Spinal cord (tissue), 10 donors: ENCODE results near the gene ERC2. TPM values are rescaled to one million over a fixed set of nuclear protein-coding genes. Genes with fewer than 3 reads are reported as not detected.

ENCODE experiments used
- DNase-seq, 6 donors: peaks; one replicate each; pipeline versions ENCODE4 v3.0.0 to v3.0.0-alpha.2; 2013 to 2015; ENCODE audit warnings: low spot score in 6 of 6, low read depth in 4 of 6
- H3K27ac ChIP-seq: one replicate; pipeline ENCODE4 v1.5.1; 2013; ENCODE audit warnings: low read depth, low read length, control low read depth
- H3K27me3 ChIP-seq: one replicate; pipeline ENCODE4 v1.6.1; 2013; ENCODE audit warnings: low read length; ENCODE audit not compliant: control insufficient read depth, insufficient read depth
- H3K36me3 ChIP-seq: one replicate; pipeline ENCODE4 v1.6.1; 2013; ENCODE audit warnings: low read length; ENCODE audit not compliant: control insufficient read depth, insufficient read depth
- H3K4me1 ChIP-seq: one replicate; pipeline ENCODE4 v1.6.1; 2013; ENCODE audit warnings: low read length; ENCODE audit not compliant: control insufficient read depth, insufficient read depth
- H3K4me3 ChIP-seq: one replicate; pipeline ENCODE4 v1.5.1; 2013; ENCODE audit warnings: low read depth, low read length, control low read depth
- H3K9me3 ChIP-seq: one replicate; pipeline ENCODE4 v1.6.1; 2013; ENCODE audit warnings: low read length; ENCODE audit not compliant: control insufficient read depth, insufficient read depth
- WGBS: methylation state at CpG from one replicate; pipeline ENCODE4 v1.1.5; 2013; ENCODE audit warnings: missing lambda C conversion rate; ENCODE audit not compliant: insufficient coverage; 5-methylcytosine and 5-hydroxymethylcytosine counted together
- polyA plus RNA-seq, 2 donors: library from polyadenylated mRNA; unstranded; fragments of 120-200 nt; gene quantifications; one replicate each; pipeline ENCODE4 v1.2.1, GENCODE V29; 2013; ENCODE audit not compliant: insufficient read length in 2 of 2
- total RNA-seq, 2 donors: library from RNA; depleted of rRNA in 1 of 2; stranded (reverse); fragments of 120-200 nt in 1 of 2; fragments of >200 nt in 1 of 2; gene quantifications; one replicate each; pipeline versions ENCODE4 v1.2.3 to v1.2.4, GENCODE V29; 2013 to 2014
- donor health status: healthy.

ERC2 gene
- total and polyA plus RNA-seq, 4 donors: 24.0 to 51.3 (median 29.7) TPM

- Histone ChIP-seq H3K27ac (no peak overlapping the region), H3K27me3 (no peaks in the 10 kb centered on the region), H3K36me3 (no peaks in the 10 kb centered on the region), H3K4me3 (no peak overlapping the region), H3K9me3 (no peaks in the 10 kb centered on the region), H3K4me1 (no peaks in the 10 kb centered on the region)
- DNase-seq: no peak
- 83% methylated on average over 1 of the region's 3 CpGs for WGBS
Measured at GRCh38 chr3:56196700-56197099, 271.6 kb downstream of the ERC2 start.

DNA sequence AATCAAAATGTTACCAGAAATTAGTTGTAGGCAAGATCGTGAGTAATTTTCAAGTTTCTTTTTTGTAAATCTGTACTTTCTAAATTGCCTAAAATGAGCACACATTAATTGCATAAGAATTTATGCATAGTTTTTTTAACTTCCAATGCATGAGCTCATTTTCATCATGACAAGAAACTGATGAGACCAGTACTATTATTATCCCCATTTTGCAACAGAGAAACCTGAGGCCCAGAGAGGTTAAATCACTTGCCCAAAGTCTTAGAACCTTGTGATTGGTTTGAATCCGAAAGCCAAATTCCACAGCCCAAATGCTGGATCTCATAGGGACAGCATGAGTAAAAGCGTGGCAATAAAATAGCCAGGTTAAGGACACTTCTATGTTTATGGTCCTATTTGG, 274.7 kb downstream of the ERC2 start:
- 63% methylated on average over 1 of the region's 3 CpGs for WGBS
- H3K4me1 ChIP-seq: no peaks in the 10 kb centered on the region

GRCh38 chr3:56192001-56192400, 276.3 kb downstream of the ERC2 start:
- Histone ChIP-seq H3K27ac (no peak overlapping the region), H3K27me3 (no peaks in the 10 kb centered on the region), H3K4me1 (no peaks in the 10 kb centered on the region), H3K4me3 (no peak overlapping the region), H3K9me3 (no peaks in the 10 kb centered on the region), H3K36me3 (no peaks in the 10 kb centered on the region)
- no peak for DNase-seq

More for the DNA sequence above, 274.7 kb downstream of the ERC2 start:
- Histone ChIP-seq H3K27me3 (no peaks in the 10 kb centered on the region), H3K9me3 (no peaks in the 10 kb centered on the region), H3K4me3 (no peak overlapping the region), H3K27ac (no peak overlapping the region), H3K36me3 (no peaks in the 10 kb centered on the region)
- DNase-seq: no peak

DNA sequence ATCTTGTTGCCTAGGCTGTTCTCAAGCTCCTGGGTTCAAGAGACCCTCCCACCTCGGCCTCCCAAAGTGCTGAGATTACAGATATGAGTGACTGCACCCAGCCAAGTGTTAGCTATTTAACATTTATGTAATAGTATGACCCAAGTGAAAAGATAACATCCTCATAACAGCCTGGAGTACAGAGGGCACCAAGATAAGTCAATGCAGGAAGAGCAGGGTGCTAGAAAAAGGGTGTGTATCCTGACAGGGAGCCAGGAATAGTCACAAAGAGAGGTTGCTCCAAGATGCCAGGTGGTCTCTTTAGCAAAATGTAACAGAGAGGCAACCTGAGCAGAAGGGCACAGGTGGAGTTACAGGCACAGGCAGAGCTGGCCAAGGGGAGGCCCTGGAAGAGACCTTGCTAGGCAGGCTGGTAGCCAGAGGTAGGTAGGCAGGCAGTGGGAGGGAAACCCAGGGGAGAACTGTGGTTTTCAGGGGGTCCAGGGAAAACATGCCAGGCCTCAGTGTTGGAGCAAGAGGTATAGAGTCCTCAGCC, 277.4 kb downstream of the ERC2 start:
- H3K4me1 ChIP-seq: no peaks in the 10 kb centered on the region
- H3K9me3 ChIP-seq: no peaks in the 10 kb centered on the region
- no peaks in the 10 kb centered on the region for H3K27me3 ChIP-seq
- H3K4me3 ChIP-seq: no peak overlapping the region
- no CpG with 5 or more reads among the region's 1 CpG for WGBS
- no peak overlapping the region for H3K27ac ChIP-seq
- DNase-seq: no peak
- no peaks in the 10 kb centered on the region for H3K36me3 ChIP-seq

DNA sequence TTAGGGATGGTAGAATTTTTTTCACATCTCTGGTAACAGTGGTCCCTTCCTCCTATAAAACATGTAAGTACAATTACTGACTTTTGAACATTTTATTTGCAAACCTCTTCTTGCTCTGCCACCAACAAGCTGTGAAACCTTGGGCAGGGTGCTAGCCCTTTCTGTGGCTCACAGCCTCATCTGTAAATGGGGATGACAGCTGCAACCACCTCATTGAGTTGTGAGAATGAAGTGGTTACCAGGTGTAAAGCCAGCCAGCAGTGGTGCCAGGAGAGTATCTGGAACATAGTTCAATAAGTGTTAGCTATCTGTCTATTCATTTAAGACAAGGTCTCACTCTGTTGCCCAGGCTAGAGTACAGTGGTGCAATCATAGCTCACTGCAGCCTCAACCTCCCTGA, 278.1 kb downstream of the ERC2 start:
- Histone ChIP-seq H3K4me3 (no peak overlapping the region), H3K27ac (no peak overlapping the region), H3K36me3 (no peaks in the 10 kb centered on the region), H3K9me3 (no peaks in the 10 kb centered on the region), H3K27me3 (no peaks in the 10 kb centered on the region), H3K4me1 (no peaks in the 10 kb centered on the region)
- no peak for DNase-seq

DNA sequence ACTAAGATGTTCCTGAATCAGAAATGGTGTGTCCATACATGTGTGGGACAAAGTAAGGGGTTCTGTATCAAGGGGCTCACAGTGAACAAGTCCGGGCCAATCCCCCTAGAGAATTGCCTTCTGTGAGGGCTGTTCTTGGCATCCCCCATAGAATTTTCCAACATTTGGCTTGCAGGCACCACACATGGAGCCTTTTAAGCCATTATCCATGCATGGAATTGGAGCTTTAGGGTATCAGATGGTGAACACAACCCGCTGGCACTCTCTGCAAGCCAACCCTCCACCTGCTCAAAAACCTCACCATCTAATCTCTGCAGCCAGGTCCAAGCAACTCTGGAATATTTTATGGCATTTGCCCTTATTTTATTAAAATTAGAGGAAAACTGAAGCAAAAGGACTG, 278.7 kb downstream of the ERC2 start:
- Histone ChIP-seq H3K27ac (no peak overlapping the region), H3K4me3 (no peak overlapping the region), H3K36me3 (no peaks in the 10 kb centered on the region), H3K27me3 (no peaks in the 10 kb centered on the region), H3K4me1 (no peaks in the 10 kb centered on the region), H3K9me3 (no peaks in the 10 kb centered on the region)
- 63% methylated on average over 1 of the region's 2 CpGs for WGBS
- DNase-seq: peak in 2 of 6 donors; percentile 35 to 54

GRCh38 chr3:56188201-56188600, 280.1 kb downstream of the ERC2 start:
- H3K27ac ChIP-seq: no peak overlapping the region
- no peaks in the 10 kb centered on the region for H3K27me3 ChIP-seq
- no peak overlapping the region for H3K4me3 ChIP-seq
- H3K4me1 ChIP-seq: no peaks in the 10 kb centered on the region
- 90% methylated on average over 3 of the region's 9 CpGs for WGBS
- H3K9me3 ChIP-seq: no peaks in the 10 kb centered on the region
- no peak for DNase-seq
- no peaks in the 10 kb centered on the region for H3K36me3 ChIP-seq

GRCh38 chr3:56187051-56187450, 281.2 kb downstream of the ERC2 start:
- Histone ChIP-seq H3K4me3 (no peak overlapping the region), H3K27ac (no peak overlapping the region), H3K27me3 (no peaks in the 10 kb centered on the region), H3K9me3 (no peaks in the 10 kb centered on the region), H3K36me3 (no peaks in the 10 kb centered on the region), H3K4me1 (no peaks in the 10 kb centered on the region)
- 63% methylated on average over 2 of the region's 2 CpGs for WGBS
- DNase-seq: no peak

DNA sequence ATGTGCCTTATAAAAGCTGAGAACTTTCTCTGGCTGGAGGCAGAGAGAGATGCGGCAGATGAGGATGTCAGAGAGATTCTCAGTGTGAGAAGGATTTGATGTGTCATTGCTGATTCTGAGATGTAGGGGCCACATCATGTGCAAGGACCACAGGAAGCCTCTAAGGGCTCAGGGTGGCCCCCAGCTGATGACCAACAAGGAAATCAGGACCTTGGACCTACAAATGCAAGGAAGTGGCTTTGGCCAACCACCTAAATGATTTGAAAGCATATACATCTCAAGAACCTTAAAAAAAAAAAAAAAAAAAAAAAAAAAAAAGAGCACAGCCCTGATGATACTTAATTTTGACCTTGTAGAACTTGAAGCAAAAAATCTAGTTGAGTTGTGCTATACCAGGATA, 282.4 kb downstream of the ERC2 start:
- WGBS: no CpG with 5 or more reads among the region's 1 CpG
- H3K9me3 ChIP-seq: no peaks in the 10 kb centered on the region
- H3K27ac ChIP-seq: no peak overlapping the region
- no peaks in the 10 kb centered on the region for H3K4me1 ChIP-seq
- H3K36me3 ChIP-seq: no peaks in the 10 kb centered on the region
- no peaks in the 10 kb centered on the region for H3K27me3 ChIP-seq
- DNase-seq: no peak
- no peak overlapping the region for H3K4me3 ChIP-seq

DNA sequence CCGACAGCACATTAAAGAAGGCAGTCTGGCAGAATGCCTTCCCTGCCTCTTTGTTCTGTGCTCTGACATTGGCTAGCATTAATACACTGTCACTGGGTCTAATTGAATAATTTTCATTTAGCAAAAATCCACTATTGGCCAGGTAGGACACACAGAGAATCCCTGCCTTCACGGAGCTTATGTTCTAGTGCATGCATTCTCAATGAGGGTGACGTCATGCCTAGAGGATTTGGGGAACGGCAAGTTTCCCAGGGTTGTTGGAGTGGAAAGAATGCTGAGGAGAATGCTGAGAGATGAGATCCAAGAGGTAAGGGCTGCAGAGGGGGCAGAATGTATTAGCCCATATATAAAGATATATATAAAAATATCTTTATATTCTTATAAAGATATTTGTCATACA, 284.7 kb downstream of the ERC2 start:
- WGBS: 50% methylated on average over 2 of the region's 4 CpGs
- peak in 1 of 6 donors; percentile 12 for DNase-seq

More for the DNA sequence above, 284.7 kb downstream of the ERC2 start:
- no peaks in the 10 kb centered on the region for H3K9me3 ChIP-seq
- H3K4me1 ChIP-seq: no peaks in the 10 kb centered on the region
- no peaks in the 10 kb centered on the region for H3K27me3 ChIP-seq
- no peak overlapping the region for H3K27ac ChIP-seq
- H3K36me3 ChIP-seq: no peaks in the 10 kb centered on the region
- no peak overlapping the region for H3K4me3 ChIP-seq
